Measurements from ENCODE around the gene OXGR1. TPM values are rescaled to one million over a fixed set of nuclear protein-coding genes. Genes with fewer than 3 reads are reported as not detected.
"Not testable (repeated sequence)": the region's sequence is repeated elsewhere in the genome, so short reads cannot be mapped to it uniquely, and the experiment has no call there.

OXGR1 gene
- total and polyA plus RNA-seq, 8 donors = 0.18 to 2.3 (median 0.45) TPM; not detected in 2

DNA sequence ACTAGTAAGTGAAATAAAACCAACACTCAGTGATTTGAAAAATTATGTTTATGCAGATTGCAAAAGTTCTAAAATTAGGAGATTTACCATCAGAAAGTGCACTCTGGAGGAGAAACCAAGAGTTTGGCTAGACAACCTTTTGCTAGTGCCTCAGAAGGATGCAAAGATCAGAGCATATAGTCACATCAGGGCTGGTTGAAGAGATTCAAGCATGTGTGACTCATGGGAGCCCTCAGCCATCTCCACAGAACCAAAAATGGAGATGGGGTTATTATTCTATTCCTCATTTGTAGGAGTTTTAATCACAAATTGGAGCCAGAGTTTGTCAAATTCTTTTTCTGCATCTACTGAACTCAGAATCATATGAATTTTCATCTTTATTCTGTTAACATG lies 32.9 kb upstream of the OXGR1 start:
- DNase-seq (no peak), FAIRE-seq (no peak), ATAC-seq (no peak)
- H3K9me3 ChIP-seq = no peaks in the 10 kb centered on the region
- TF ChIP-seq, protein P1, sequence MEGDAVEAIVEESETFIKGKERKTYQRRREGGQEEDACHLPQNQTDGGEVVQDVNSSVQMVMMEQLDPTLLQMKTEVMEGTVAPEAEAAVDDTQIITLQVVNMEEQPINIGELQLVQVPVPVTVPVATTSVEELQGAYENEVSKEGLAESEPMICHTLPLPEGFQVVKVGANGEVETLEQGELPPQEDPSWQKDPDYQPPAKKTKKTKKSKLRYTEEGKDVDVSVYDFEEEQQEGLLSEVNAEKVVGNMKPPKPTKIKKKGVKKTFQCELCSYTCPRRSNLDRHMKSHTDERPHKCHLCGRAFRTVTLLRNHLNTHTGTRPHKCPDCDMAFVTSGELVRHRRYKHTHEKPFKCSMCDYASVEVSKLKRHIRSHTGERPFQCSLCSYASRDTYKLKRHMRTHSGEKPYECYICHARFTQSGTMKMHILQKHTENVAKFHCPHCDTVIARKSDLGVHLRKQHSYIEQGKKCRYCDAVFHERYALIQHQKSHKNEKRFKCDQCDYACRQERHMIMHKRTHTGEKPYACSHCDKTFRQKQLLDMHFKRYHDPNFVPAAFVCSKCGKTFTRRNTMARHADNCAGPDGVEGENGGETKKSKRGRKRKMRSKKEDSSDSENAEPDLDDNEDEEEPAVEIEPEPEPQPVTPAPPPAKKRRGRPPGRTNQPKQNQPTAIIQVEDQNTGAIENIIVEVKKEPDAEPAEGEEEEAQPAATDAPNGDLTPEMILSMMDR (IDR thresholded peaks at IDR 0.05) = no peak
- intact Hi-C loops (cut with DNase I) = no loop called here
- no peaks in the 10 kb centered on the region for H3K27me3 ChIP-seq
- H3K27ac ChIP-seq = no peak overlapping the region
- no peaks in the 10 kb centered on the region for H3K36me3 ChIP-seq
- no peaks in the 10 kb centered on the region for H3K4me1 ChIP-seq
- H3K4me3 ChIP-seq = no peak overlapping the region

DNA sequence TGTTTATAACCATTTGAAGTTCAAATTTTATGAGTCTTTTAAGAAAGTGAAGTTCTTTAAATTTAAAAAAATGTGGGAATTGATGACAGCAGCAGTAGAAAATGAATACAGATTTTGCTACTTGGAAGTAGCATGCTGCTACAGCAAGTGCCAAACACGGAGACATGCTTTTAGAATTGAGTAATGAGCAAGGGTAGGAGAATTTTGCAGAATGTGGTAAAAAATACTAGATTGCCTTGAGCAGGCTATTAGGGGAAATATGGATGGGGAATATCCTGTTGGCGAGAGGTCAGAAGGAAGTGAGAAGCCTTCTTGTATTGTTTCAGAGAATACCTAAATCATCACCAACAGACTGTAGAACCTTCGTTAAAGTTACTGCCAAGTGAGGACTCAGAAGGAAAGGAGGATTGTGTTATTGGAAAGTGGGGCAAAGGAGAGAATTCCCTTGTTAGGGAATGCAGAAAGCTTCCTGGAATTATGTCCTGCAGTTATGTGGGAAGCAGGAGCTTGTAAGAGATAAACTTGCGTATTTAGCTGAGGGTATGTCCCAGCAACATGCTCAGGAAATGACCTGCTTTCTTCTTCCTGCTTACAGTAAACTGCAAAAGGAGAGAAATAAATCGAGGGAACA lies 32.4 kb upstream of the OXGR1 start:
- no peaks in the 10 kb centered on the region for H3K9me3 ChIP-seq
- no peaks in the 10 kb centered on the region for H3K27me3 ChIP-seq
- H3K4me1 ChIP-seq = no peaks in the 10 kb centered on the region
- TF ChIP-seq, protein P1 (IDR thresholded peaks at IDR 0.05) = no peak
- DNase-seq (no peak), FAIRE-seq (no peak), ATAC-seq (no peak)
- no peaks in the 10 kb centered on the region for H3K36me3 ChIP-seq
- intact Hi-C loops (cut with DNase I) = no loop called here
- H3K27ac ChIP-seq = no peak overlapping the region
- no peak overlapping the region for H3K4me3 ChIP-seq
- WGBS, 2 donors = 56 to 60% methylated on average over 5 of the region's 5 CpGs

DNA sequence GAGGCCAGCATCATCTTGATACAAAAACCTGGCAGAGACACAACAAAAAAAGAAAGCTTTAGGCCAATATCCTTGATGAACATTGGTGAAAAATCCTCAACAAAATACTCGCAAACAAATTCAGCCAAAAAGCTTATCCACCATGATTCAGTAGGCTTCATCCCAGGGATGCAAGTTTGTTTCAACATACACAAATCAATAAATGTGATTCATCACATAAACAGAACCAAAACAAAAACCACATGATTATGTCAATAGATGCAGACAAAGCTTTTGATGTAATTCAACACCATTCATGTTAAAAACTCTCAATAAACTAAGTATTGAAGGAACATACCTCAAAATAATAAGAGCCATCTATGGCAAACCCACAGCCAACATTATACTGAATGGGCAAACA lies 29.5 kb upstream of the OXGR1 start:
- H3K4me1 ChIP-seq; intact Hi-C loops (cut with DNase I); FAIRE-seq; H3K27ac ChIP-seq; ATAC-seq; DNase-seq; H3K4me3 ChIP-seq; H3K27me3 ChIP-seq; H3K36me3 ChIP-seq; H3K9me3 ChIP-seq: not testable (repeated sequence)
- WGBS, 2 donors = 85 to 94% methylated on average over 1 of the region's 1 CpG

DNA sequence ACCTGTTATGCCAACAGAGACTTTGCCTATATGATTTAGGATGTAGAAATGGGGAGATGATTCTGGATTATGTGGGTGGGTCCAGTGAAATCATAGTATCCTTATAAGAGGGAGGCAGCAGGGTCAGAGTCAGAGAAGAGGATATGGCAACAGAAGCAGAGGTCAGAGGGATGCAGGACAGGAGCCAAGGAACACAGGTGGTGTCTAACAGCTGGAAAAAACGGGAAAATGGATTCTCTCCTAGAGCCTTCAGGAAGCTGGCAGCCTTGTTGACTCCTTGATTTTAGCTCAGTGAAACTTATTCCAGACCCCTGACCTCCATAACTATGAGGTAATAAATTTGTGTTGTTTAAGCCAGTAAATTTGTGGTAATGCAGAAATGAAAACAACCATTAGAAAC lies 28.8 kb upstream of the OXGR1 start:
- DNase-seq (no peak), ATAC-seq (no peak), FAIRE-seq (no peak)
- no peaks in the 10 kb centered on the region for H3K36me3 ChIP-seq
- H3K4me3 ChIP-seq = no peak overlapping the region
- no peaks in the 10 kb centered on the region for H3K27me3 ChIP-seq
- H3K27ac ChIP-seq = no peak overlapping the region
- H3K9me3 ChIP-seq = no peaks in the 10 kb centered on the region
- intact Hi-C loops (cut with DNase I) = no loop called here
- no peaks in the 10 kb centered on the region for H3K4me1 ChIP-seq
- TF ChIP-seq, protein P1 (IDR thresholded peaks at IDR 0.05) = no peak
- WGBS, 2 donors = 36 to 40% methylated on average over 1 of the region's 1 CpG

DNA sequence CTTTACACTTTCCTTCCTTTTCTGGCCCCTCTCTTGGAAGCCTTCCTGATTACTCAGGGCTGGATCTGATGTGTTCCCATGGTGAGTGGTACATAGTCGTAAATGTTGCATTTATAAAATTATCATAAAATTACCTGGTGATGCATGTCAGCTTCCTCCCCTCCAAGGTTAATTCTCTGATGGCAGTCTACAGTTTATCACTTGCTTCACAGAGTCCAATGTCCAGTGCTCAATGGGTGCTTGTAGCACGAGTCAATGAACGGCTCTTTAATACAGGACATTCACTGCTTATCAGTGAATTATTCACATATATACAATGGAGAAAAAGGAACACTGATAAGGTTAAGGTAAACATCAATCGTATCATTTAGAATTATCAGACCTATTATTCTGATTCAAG lies 27.0 kb upstream of the OXGR1 start:
- FAIRE-seq (no peak), DNase-seq (no peak), ATAC-seq (no peak)
- intact Hi-C loops (cut with DNase I) = no loop called here
- no peaks in the 10 kb centered on the region for H3K9me3 ChIP-seq
- TF ChIP-seq, protein P1 (IDR thresholded peaks at IDR 0.05) = no peak
- no peak overlapping the region for H3K27ac ChIP-seq
- H3K4me1 ChIP-seq = no peaks in the 10 kb centered on the region
- WGBS, 2 donors = 15 to 17% methylated on average over 4 of the region's 4 CpGs
- H3K27me3 ChIP-seq = no peaks in the 10 kb centered on the region
- H3K36me3 ChIP-seq = no peaks in the 10 kb centered on the region
- no peak overlapping the region for H3K4me3 ChIP-seq
